SKM-1 (cell line): ENCODE measurements around the gene PAQR7.
"Not testable (repeated sequence)": the region's sequence is repeated elsewhere in the genome, so short reads cannot be mapped to it uniquely, and the experiment has no call there.

Source experiments
- DNase-seq: peaks from one replicate; lab custom pipeline; 2025; ENCODE audit not compliant: unreplicated experiment; lab: John Stamatoyannopoulos, UW

PAQR7 gene

GRCh38 chr1:25848531-25848930 lies 27.0 kb downstream of the PAQR7 start:
- no peak for DNase-seq

- DNase-seq: no peak
These were observed 27.6 kb downstream of the PAQR7 start for GRCh38 chr1:25847929-25848328.

- no peak for DNase-seq
These were observed 29.8 kb downstream of the PAQR7 start for GRCh38 chr1:25845664-25846063.

GRCh38 chr1:25844536-25845337 lies 30.8 kb downstream of the PAQR7 start:
- DNase-seq: no peak

GRCh38 chr1:25843483-25843882 lies 32.0 kb downstream of the PAQR7 start:
- DNase-seq: no peak

- not testable (repeated sequence) for DNase-seq
These were observed 35.7 kb downstream of the PAQR7 start for GRCh38 chr1:25839808-25840207.

- DNase-seq: no peak
These were observed 38.1 kb downstream of the PAQR7 start for GRCh38 chr1:25837262-25837875.

- DNase-seq: no peak
These were observed 38.8 kb downstream of the PAQR7 start for GRCh38 chr1:25836695-25837094.

GRCh38 chr1:25834894-25835293 lies 40.6 kb downstream of the PAQR7 start:
- DNase-seq: no peak

GRCh38 chr1:25833158-25833557 lies 42.4 kb downstream of the PAQR7 start:
- DNase-seq: no peak

GRCh38 chr1:25832336-25833037 lies 43.0 kb downstream of the PAQR7 start:
- no peak for DNase-seq

- peak; percentile 20 for DNase-seq
These were observed 43.8 kb downstream of the PAQR7 start for GRCh38 chr1:25831569-25832196.

- no peak for DNase-seq
These were observed 46.5 kb downstream of the PAQR7 start for GRCh38 chr1:25829046-25829445.

GRCh38 chr1:25828491-25828890 lies 47.0 kb downstream of the PAQR7 start:
- no peak for DNase-seq

- DNase-seq: no peak
These were observed 48.9 kb downstream of the PAQR7 start for GRCh38 chr1:25826571-25826970.

- no peak for DNase-seq
These were observed 49.9 kb downstream of the PAQR7 start for GRCh38 chr1:25825605-25826004.

- no peak for DNase-seq
These were observed 53.8 kb downstream of the PAQR7 start for GRCh38 chr1:25821630-25822091.

- DNase-seq: no peak
These were observed 54.4 kb downstream of the PAQR7 start for GRCh38 chr1:25821112-25821476.

GRCh38 chr1:25820247-25821111 lies 55.0 kb downstream of the PAQR7 start:
- DNase-seq: peak; percentile 59

GRCh38 chr1:25819491-25820246 lies 55.8 kb downstream of the PAQR7 start, which contains the start of gene MTFR1L:
TSS of gene MTFR1L (plus strand) at chr1:25819954. CDS start at chr1:25823105, 3,151 bp downstream.
- peak; percentile 78 for DNase-seq
